Measurements from ENCODE around the gene SPTAN1. TPM values are rescaled to one million over a fixed set of nuclear protein-coding genes. Genes with fewer than 3 reads are reported as not detected.
A peak's percentile ranks its signal among the peaks of the same experiment; 100 is the strongest.

SPTAN1 gene
- polyA plus RNA-seq, 2 of the 4 experiments (the other 2 are of a cell fraction), result 104 to 122 TPM

DNA sequence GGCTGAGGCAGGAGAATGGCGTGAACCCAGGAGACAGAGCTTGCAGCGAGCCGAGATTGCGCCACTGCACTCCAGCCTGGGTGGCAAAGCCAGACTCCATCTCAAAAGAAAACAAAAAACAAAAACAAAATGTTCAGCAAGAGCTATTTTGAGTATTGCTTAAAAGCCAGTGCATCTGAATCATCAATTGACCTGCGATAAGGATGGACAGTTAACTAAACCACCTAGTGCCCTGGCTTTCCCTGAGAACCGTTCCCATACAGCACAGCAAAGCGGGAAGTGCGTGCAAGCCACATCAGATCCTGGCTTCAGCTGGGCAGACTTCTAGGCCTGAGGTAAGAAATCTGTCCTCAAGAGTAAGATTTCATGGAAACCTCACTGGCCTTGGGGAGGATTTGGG lies 101.5 kb downstream of the SPTAN1 start:
- no peak overlapping the region for H3K4me3 ChIP-seq
- no peak for FAIRE-seq
- H3K9me3 ChIP-seq, result no peaks in the 10 kb centered on the region
- no peak for DNase-seq (ENCODE audit: low read depth in 1 of 2, low spot score in 1 of 2)
- ChIA-PET POLR2A (no interaction called here), CTCF (interaction anchor here (0.7 to 2.1 kb wide), 9 partner anchors 15 to 215 kb away, joined by 3 to 17 read pairs (median 3); partner anchors contain the start of gene PKN3)
- WGBS (ENCODE audit: missing lambda C conversion rate), result 93% methylated on average over 8 of the region's 8 CpGs
- no peak for ATAC-seq
- H3K4me1 ChIP-seq, result peaks cover 4% of the 10 kb centered on the region; the same call in 1 of the 3 replicates
- no peak for TF ChIP-seq NPAS2 (CRISPR knock-in tag; IDR thresholded peaks at IDR 0.05; ENCODE audit: borderline replicate concordance)
- no peak for TF ChIP-seq MAZ (IDR thresholded peaks at IDR 0.05; ENCODE audit: borderline replicate concordance, low read depth, low read length)
- no peak for TF ChIP-seq HDAC2 (IDR thresholded peaks at IDR 0.05)
- TF ChIP-seq KDM1A (IDR thresholded peaks at IDR 0.05; ENCODE audit: low read depth), result no peak
- TF ChIP-seq, protein P1, sequence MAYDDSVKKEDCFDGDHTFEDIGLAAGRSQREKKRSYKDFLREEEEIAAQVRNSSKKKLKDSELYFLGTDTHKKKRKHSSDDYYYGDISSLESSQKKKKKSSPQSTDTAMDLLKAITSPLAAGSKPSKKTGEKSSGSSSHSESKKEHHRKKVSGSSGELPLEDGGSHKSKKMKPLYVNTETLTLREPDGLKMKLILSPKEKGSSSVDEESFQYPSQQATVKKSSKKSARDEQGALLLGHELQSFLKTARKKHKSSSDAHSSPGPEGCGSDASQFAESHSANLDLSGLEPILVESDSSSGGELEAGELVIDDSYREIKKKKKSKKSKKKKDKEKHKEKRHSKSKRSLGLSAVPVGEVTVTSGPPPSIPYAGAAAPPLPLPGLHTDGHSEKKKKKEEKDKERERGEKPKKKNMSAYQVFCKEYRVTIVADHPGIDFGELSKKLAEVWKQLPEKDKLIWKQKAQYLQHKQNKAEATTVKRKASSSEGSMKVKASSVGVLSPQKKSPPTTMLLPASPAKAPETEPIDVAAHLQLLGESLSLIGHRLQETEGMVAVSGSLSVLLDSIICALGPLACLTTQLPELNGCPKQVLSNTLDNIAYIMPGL (CRISPR knock-in tag; IDR thresholded peaks at IDR 0.05; ENCODE audit: borderline replicate concordance), result no peak
- TF ChIP-seq, protein P2, sequence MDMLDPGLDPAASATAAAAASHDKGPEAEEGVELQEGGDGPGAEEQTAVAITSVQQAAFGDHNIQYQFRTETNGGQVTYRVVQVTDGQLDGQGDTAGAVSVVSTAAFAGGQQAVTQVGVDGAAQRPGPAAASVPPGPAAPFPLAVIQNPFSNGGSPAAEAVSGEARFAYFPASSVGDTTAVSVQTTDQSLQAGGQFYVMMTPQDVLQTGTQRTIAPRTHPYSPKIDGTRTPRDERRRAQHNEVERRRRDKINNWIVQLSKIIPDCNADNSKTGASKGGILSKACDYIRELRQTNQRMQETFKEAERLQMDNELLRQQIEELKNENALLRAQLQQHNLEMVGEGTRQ (IDR thresholded peaks at IDR 0.05), result no peak
- TF ChIP-seq EHMT2 (IDR thresholded peaks at IDR 0.05; ENCODE audit: low read depth), result no peak
- no peak for TF ChIP-seq ZNF302 (CRISPR knock-in tag; IDR thresholded peaks at IDR 0.05)
- no peak for TF ChIP-seq CHD4 (IDR thresholded peaks at IDR 0.05; ENCODE audit: borderline replicate concordance)
- no peak for TF ChIP-seq HOXA7 (CRISPR knock-in tag; IDR thresholded peaks at IDR 0.05)
- TF ChIP-seq SMC3 (IDR thresholded peaks at IDR 0.05), result no peak
- TF ChIP-seq, protein P3, sequence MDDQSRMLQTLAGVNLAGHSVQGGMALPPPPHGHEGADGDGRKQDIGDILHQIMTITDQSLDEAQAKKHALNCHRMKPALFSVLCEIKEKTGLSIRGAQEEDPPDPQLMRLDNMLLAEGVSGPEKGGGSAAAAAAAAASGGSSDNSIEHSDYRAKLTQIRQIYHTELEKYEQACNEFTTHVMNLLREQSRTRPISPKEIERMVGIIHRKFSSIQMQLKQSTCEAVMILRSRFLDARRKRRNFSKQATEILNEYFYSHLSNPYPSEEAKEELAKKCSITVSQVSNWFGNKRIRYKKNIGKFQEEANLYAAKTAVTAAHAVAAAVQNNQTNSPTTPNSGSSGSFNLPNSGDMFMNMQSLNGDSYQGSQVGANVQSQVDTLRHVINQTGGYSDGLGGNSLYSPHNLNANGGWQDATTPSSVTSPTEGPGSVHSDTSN (IDR thresholded peaks at IDR 0.05), result no peak
- peak overlapping the region in 1 of 2 experiments; percentile 34; a peak in 2 of 6 replicates for H3K27ac ChIP-seq
- H3K4me2 ChIP-seq, result no peak overlapping the region

DNA sequence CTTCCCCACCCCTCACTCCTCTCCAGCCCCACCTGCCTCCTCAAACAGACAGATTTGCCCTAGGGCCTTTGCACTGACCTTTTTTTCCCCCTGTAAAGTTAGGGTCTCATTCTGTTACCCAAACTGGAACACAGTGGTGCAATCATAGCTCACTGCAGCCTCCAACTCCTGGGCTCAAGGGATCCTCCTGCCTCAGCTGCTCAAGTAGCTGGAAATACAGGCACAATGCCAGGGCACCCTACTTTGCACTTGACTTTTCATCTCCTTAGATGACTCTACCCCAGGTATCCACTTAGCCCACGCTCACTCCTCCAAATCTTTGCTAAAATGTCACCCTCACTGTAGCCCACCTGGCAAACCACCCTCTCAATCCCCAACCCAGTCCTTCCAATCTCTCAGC lies 102.1 kb downstream of the SPTAN1 start:
- FAIRE-seq, result no peak
- Histone ChIP-seq H3K4me3 (no peak overlapping the region), H3K4me1 (peaks cover 4% of the 10 kb centered on the region; the same call in 1 of the 3 replicates), H3K27ac (peak overlapping the region in 1 of 2 experiments; percentile 34; a peak in 3 of 6 replicates), H3K4me2 (peak overlapping the region; percentile 72; the same call in 1 of the 3 replicates), H3K9me3 (no peaks in the 10 kb centered on the region)
- ATAC-seq, result no peak
- DNase-seq (ENCODE audit: low read depth in 1 of 2, low spot score in 1 of 2), result no peak
- ChIA-PET POLR2A (no interaction called here), CTCF (interaction anchor here (0.9 to 2.1 kb wide), 7 partner anchors 18 to 216 kb away, joined by 3 to 17 read pairs (median 3); partner anchors contain the start of gene PKN3)
- no peak for TF ChIP-seq HOXA7 (CRISPR knock-in tag; IDR thresholded peaks at IDR 0.05)
- no peak for TF ChIP-seq FOSL2 (IDR thresholded peaks at IDR 0.05)
- TF ChIP-seq FOSL2 (CRISPR knock-in tag; IDR thresholded peaks at IDR 0.05), result no peak
- TF ChIP-seq, protein P3 (IDR thresholded peaks at IDR 0.05), result no peak
- TF ChIP-seq RCOR1 (IDR thresholded peaks at IDR 0.05; ENCODE audit: low read depth, low read length), result no peak
- TF ChIP-seq, protein P4, sequence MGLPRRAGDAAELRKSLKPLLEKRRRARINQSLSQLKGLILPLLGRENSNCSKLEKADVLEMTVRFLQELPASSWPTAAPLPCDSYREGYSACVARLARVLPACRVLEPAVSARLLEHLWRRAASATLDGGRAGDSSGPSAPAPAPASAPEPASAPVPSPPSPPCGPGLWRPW (IDR thresholded peaks at IDR 0.05), result no peak
- no peak for TF ChIP-seq HOXB13 (CRISPR knock-in tag; IDR thresholded peaks at IDR 0.05; ENCODE audit: low read depth)
- TF ChIP-seq FOSB (CRISPR knock-in tag; IDR thresholded peaks at IDR 0.05), result no peak
- no peak for TF ChIP-seq HEYL (CRISPR knock-in tag; IDR thresholded peaks at IDR 0.05)
- no peak for TF ChIP-seq EHF (CRISPR knock-in tag; IDR thresholded peaks at IDR 0.05)
- TF ChIP-seq HDAC2 (IDR thresholded peaks at IDR 0.05), result no peak
- 95% methylated on average over 1 of the region's 1 CpG for whole genome bisulfite sequencing (ENCODE audit: missing lambda C conversion rate)

All from A549 (cell line).